HG02973 (cell line): ENCODE results near the gene CRYBA2.

ENCODE experiments used
- ATAC-seq: cut with Tn5 transposase; IDR thresholded peaks from one replicate; pipeline ENCODE4 v1.9.1; 2021; ENCODE audit warnings: moderate library complexity; ENCODE audit not compliant: unreplicated experiment

CRYBA2 gene

GRCh38 chr2:218993345-218994315 lies at the start of gene CRYBA2:
TSS of gene CRYBA2 (minus strand) at chr2:218993422. CDS start at chr2:218993176, 246 bp downstream.
- no peak for ATAC-seq

DNA sequence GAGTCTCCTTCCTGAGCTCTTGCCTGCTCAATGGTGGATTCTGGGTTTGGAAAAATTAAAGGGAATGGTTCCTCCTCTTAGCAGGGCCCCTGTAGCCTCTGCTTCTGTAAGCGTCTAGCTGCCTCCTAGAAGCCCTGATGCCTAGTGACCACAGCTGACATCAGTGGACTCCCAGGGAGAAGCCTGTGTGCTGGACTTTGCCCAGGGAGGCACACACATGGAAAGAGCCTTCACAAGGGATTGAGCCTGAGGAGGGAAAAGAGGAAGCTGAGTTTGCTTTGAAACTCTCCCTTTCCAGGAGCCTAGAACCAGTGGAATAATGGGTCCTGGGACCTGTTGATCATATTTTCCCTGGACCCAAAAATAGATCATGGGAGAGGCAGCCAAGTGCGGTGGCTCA lies 49.5 kb upstream of the CRYBA2 start:
- ATAC-seq = no peak

GRCh38 chr2:219042157-219042556 lies 48.9 kb upstream of the CRYBA2 start:
- no peak for ATAC-seq

GRCh38 chr2:219041252-219041651 lies 48.0 kb upstream of the CRYBA2 start, which contains the start of gene CFAP65:
TSS of gene CFAP65 (minus strand) at chr2:219041516. CDS start at chr2:219039048, 2,468 bp downstream.
- ATAC-seq = no peak

GRCh38 chr2:219038600-219038999 lies 45.4 kb upstream of the CRYBA2 start:
- ATAC-seq = no peak

- no peak for ATAC-seq
Measured at GRCh38 chr2:219037783-219038499, 44.7 kb upstream of the CRYBA2 start.

GRCh38 chr2:219035942-219036341 lies 42.7 kb upstream of the CRYBA2 start:
- ATAC-seq = no peak

DNA sequence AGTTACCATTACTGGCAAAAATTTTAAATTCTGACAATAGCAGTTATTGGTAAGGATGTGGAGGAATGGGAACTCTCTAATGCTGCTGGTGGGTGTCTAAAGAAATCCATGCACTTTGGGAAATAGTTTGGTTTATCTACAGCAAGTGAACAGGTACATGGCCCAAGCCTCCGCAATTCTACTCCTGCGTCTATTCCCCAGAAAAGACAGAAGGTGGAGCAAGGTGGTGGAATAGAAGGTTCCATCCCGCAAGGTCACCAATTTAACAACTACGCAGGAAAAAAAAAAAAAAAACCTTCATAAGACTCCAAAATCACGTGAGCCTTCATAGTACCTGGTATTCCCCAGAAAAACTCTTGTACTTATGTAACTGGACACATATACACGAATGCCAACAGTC lies 41.6 kb upstream of the CRYBA2 start:
- no peak for ATAC-seq

DNA sequence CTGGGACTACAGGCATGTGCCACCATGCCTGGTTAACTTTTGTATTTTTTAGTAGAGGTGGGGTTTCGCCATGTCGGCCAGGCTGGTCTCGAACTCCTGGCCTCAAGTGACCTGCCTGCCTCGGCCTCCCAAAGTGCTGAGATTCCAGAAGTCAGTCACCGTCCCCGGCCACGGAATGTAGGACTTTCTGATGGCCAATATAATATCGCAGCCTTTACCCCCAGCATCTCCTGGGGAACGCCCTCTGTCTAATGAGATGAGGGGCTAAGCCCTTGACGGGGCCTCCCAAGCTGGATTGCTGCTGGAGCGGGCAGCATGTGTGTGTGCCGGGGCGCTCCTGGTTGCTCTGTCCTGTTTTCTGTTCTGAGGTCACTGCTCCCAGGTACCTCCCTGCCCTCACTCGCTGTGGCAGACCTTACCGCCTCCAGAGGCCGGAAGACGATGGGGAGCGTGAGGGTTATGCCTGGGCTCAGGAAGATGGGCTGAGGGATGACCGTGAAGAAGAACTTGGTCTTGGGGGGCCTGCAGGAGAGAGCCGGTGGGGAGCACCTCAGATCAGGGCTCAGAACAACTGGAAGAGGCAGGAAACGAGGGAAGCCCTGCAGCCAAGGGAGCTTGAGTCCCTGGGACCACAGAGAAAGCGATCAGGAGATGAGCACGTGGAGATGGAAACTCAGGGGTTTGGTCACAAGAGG lies 39.0 kb upstream of the CRYBA2 start:
- no peak for ATAC-seq

DNA sequence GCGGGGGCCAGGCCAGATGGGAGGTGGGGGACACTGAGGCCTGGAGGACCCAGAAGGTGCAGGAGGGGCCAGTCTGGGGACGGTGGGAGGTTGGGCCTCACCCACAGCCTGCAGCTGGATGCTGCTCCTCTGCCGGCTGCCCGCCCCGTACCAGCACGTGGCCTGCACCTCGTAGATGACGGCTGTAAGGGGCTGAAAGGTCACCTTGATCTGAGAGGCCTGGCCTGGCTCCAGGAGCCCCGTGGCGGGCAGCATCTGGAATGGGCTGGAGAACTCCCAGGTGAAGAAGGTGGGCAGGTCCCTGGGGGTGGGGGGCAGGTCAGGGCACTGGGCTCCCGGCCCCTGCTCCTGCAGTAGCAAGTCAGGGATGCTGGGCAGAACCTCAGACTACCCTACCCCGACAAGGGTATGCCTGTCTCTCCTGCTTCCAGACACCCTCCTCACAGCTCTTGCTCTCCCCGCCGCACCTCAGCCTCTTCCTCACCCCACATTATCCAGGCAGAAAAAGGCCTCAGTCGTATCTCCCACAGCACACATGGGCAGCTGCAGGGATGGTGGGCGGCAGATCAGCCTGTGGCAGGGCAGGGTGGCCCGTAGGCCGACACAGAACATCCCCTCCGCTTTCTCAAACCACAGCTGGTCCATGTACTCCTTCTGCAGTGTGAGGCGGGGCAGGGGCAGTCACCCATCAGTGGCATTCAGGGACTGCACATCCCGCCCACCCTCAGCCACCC lies 38.0 kb upstream of the CRYBA2 start:
- no peak for ATAC-seq

GRCh38 chr2:219030177-219030940 lies 37.1 kb upstream of the CRYBA2 start:
- no peak for ATAC-seq

- peak; percentile 79 for ATAC-seq
Measured at GRCh38 chr2:219029829-219030165, 36.6 kb upstream of the CRYBA2 start.

- ATAC-seq = no peak
Measured at GRCh38 chr2:219028996-219029828, 36.0 kb upstream of the CRYBA2 start.

DNA sequence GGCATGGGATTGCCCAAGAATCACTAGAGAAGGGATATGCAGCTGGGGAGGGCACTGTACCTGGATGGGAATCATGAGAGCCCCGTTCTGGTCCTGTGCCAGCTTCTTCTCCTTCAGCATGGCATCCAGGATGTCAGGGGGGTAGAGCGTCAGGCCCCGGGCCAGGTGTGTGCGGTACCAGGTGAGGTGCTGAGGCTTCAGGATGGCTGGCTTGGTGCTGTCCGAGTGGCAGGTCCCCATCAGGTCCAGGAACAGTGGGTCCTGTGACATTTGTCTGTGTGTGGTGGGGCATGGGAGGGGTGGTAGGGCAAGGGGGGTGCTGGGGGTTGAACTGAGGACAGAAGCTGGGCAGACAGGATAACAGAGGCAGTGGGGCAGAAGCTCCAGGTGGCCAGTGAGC lies 34.9 kb upstream of the CRYBA2 start:
- ATAC-seq = no peak

GRCh38 chr2:219027511-219028055 lies 34.4 kb upstream of the CRYBA2 start:
- ATAC-seq = no peak

DNA sequence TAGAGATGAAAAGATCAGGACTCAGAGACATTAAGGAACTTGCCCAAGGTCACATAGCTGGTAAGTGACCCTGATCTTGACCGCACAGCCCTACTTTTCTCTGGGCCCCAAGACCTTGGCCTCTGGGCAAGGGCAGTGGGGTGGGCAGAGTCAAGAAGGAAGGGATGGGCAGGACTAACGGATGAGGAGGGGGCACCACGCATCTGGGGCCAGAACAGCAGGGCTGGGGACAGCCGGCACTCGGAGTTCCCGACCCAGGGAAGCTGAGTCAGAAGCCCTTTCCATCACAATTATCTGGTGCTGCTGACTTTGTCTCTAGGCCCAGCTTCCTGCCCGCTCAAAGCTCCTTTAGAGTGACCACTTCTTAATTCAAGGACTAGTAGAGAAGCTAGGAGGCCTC lies 33.7 kb upstream of the CRYBA2 start:
- no peak for ATAC-seq

- no peak for ATAC-seq
Measured at GRCh38 chr2:219025637-219026585, 32.7 kb upstream of the CRYBA2 start.

GRCh38 chr2:219024059-219024458 lies 30.8 kb upstream of the CRYBA2 start:
- no peak for ATAC-seq
